ENCODE results near the gene CCKAR.

DNA sequence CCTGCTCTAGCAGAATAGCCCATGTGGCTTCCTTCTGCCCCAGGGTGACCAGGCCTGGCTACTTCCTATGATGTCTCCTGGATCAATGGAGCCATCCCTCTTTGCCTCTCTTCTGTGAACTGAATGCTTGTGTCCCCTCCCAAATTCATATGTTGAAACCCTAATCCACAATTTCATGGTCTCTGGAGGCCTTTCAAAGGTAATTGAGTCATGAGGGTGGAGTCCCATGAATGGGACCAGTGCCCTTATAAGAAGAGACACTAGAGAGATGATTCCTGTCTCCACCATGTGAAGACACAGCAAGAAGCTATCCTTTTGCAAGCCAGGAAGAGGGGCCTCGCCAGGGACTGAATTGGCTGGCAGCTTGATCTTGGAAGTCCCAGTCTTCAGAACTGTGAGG lies 18.4 kb downstream of the CCKAR start:
- TF ChIP-seq, protein P1, sequence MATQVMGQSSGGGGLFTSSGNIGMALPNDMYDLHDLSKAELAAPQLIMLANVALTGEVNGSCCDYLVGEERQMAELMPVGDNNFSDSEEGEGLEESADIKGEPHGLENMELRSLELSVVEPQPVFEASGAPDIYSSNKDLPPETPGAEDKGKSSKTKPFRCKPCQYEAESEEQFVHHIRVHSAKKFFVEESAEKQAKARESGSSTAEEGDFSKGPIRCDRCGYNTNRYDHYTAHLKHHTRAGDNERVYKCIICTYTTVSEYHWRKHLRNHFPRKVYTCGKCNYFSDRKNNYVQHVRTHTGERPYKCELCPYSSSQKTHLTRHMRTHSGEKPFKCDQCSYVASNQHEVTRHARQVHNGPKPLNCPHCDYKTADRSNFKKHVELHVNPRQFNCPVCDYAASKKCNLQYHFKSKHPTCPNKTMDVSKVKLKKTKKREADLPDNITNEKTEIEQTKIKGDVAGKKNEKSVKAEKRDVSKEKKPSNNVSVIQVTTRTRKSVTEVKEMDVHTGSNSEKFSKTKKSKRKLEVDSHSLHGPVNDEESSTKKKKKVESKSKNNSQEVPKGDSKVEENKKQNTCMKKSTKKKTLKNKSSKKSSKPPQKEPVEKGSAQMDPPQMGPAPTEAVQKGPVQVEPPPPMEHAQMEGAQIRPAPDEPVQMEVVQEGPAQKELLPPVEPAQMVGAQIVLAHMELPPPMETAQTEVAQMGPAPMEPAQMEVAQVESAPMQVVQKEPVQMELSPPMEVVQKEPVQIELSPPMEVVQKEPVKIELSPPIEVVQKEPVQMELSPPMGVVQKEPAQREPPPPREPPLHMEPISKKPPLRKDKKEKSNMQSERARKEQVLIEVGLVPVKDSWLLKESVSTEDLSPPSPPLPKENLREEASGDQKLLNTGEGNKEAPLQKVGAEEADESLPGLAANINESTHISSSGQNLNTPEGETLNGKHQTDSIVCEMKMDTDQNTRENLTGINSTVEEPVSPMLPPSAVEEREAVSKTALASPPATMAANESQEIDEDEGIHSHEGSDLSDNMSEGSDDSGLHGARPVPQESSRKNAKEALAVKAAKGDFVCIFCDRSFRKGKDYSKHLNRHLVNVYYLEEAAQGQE (IDR thresholded peaks at IDR 0.05; ENCODE audit: insufficient read depth in 1 of 2, low read depth in 2 of 2, low read length in 2 of 2): no peak
- TF ChIP-seq SIN3A (IDR thresholded peaks at IDR 0.05; ENCODE audit: borderline replicate concordance, insufficient read depth, low read length): no peak

Data from PFSK-1 (cell line).